Smooth muscle cell (in vitro differentiated cells): ENCODE results near the gene PPP4R2. TPM values are rescaled to one million over a fixed set of nuclear protein-coding genes. Genes with fewer than 3 reads are reported as not detected.

Source experiments
- DNase-seq: peaks from one replicate; lab custom pipeline; 2025; ENCODE audit not compliant: unreplicated experiment; lab: John Stamatoyannopoulos, UW
- H2AFZ ChIP-seq: fragments of 200-600 bp; sonication (generic); 2 replicates; pipeline ENCODE4 v1.6.0; 2016; ENCODE audit warnings: antibody characterized with exemption, low read depth, mild to moderate bottlenecking
- H3F3A ChIP-seq: fragments of 200-600 bp; sonication (generic); 2 replicates; pipeline ENCODE4 v1.6.0; 2017; ENCODE audit warnings: antibody characterized with exemption, low read depth
- H3K27ac ChIP-seq: fragments of 200-600 bp; sonication (generic); 2 replicates; pipeline ENCODE4 v1.5.1; 2016; ENCODE audit warnings: low read depth, mild to moderate bottlenecking
- H3K27me3 ChIP-seq: fragments of 200-600 bp; sonication (generic); 2 replicates; pipeline ENCODE4 v1.6.1; 2016; ENCODE audit warnings: low read depth, mild to moderate bottlenecking
- H3K36me3 ChIP-seq: fragments of 200-600 bp; sonication (generic); 2 replicates; pipeline ENCODE4 v1.5.1; 2016; ENCODE audit warnings: low read depth
- H3K4me1 ChIP-seq: fragments of 200-600 bp; sonication (generic); 2 replicates; pipeline ENCODE4 v1.5.1; 2016; ENCODE audit warnings: low read depth
- H3K4me2 ChIP-seq: fragments of 200-600 bp; sonication (generic); 2 replicates; pipeline ENCODE4 v1.6.0; 2016; ENCODE audit warnings: mild to moderate bottlenecking
- H3K4me3 ChIP-seq: fragments of 200-600 bp; sonication (generic); 2 replicates; pipeline ENCODE4 v1.5.1; 2016; ENCODE audit warnings: mild to moderate bottlenecking
- H3K79me2 ChIP-seq: fragments of 200-600 bp; sonication (generic); 2 replicates; pipeline ENCODE4 v1.6.0; 2016; ENCODE audit warnings: low read depth, mild to moderate bottlenecking
- H3K9ac ChIP-seq: fragments of 200-600 bp; sonication (generic); 2 replicates; pipeline ENCODE4 v1.6.0; 2016; ENCODE audit warnings: low read depth
- H3K9me3 ChIP-seq: fragments of 200-600 bp; sonication (generic); replicated peaks from 2 replicates; pipeline ENCODE4 v1.5.1; 2016; ENCODE audit warnings: low read depth
- H4K20me1 ChIP-seq: fragments of 200-600 bp; sonication (generic); 2 replicates; pipeline ENCODE4 v1.6.0; 2016; ENCODE audit warnings: low read depth
- WGBS: methylation state at CpG from one replicate; pipeline ENCODE4 v1.1.7; 2016; ENCODE audit warnings: low lambda C conversion rate; 5-methylcytosine and 5-hydroxymethylcytosine counted together
- polyA plus RNA-seq: library from polyadenylated mRNA; unstranded; fragments of >200 nt; fragmentation: Nextera tagmentation; extraction: Ambion mirVana; gene quantifications from 2 replicates; pipeline ENCODE4 v1.2.1, GENCODE V29; 2016
- total RNA-seq: library from RNA; depleted of rRNA; stranded (reverse); fragments of >200 nt; gene quantifications from 2 replicates; pipeline ENCODE4 v1.2.3, GENCODE V29; 2014
- TF ChIP-seq, protein P1 (sequence below): fragments of 200-600 bp; sonication (generic); IDR thresholded peaks from 2 replicates; pipeline ENCODE4 v1.5.1; 2017; ENCODE audit warnings: borderline replicate concordance, mild to moderate bottlenecking, antibody characterized with exemption; ENCODE audit not compliant: insufficient read depth, poor library complexity, severe bottlenecking

PPP4R2 gene
- total and polyA plus RNA-seq, 2 experiments from 2014 or later = 34.6 to 52.2 TPM

DNA sequence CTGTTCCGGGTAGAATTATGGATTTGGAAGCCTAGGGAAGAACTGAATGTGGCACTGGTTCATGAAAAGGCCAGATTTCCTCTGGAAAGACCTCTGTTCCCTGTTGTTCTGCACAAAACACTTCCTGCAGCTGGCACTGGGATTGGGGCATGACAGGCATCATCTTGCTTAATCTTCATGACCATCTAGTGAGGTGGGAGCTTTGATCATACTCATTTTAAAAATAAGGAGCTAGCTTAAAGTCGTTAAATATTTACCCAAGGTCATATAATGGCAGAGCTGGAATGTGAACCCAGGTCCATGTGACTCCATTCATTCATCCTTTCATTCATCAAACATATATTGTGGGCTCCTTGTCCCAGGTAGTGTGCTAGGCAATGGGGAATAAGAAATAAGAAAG lies 105.3 kb downstream of the PPP4R2 start:
- no peak overlapping the region for H3K4me3 ChIP-seq
- DNase-seq = no peak
- H3K27me3 ChIP-seq = no peaks in the 10 kb centered on the region
- H3K9me3 ChIP-seq = no peaks in the 10 kb centered on the region
- no peaks in the 10 kb centered on the region for H3F3A ChIP-seq
- TF ChIP-seq, protein P1, sequence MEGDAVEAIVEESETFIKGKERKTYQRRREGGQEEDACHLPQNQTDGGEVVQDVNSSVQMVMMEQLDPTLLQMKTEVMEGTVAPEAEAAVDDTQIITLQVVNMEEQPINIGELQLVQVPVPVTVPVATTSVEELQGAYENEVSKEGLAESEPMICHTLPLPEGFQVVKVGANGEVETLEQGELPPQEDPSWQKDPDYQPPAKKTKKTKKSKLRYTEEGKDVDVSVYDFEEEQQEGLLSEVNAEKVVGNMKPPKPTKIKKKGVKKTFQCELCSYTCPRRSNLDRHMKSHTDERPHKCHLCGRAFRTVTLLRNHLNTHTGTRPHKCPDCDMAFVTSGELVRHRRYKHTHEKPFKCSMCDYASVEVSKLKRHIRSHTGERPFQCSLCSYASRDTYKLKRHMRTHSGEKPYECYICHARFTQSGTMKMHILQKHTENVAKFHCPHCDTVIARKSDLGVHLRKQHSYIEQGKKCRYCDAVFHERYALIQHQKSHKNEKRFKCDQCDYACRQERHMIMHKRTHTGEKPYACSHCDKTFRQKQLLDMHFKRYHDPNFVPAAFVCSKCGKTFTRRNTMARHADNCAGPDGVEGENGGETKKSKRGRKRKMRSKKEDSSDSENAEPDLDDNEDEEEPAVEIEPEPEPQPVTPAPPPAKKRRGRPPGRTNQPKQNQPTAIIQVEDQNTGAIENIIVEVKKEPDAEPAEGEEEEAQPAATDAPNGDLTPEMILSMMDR = no peak
- H2AFZ ChIP-seq = no peak overlapping the region
- 90% methylated on average over 2 of the region's 2 CpGs for WGBS
- no peaks in the 10 kb centered on the region for H3K79me2 ChIP-seq
- no peaks in the 10 kb centered on the region for H4K20me1 ChIP-seq
- no peak overlapping the region for H3K27ac ChIP-seq
- H3K9ac ChIP-seq = no peak overlapping the region
- no peaks in the 10 kb centered on the region for H3K4me1 ChIP-seq
- H3K4me2 ChIP-seq = no peak overlapping the region
- H3K36me3 ChIP-seq = no peaks in the 10 kb centered on the region

DNA sequence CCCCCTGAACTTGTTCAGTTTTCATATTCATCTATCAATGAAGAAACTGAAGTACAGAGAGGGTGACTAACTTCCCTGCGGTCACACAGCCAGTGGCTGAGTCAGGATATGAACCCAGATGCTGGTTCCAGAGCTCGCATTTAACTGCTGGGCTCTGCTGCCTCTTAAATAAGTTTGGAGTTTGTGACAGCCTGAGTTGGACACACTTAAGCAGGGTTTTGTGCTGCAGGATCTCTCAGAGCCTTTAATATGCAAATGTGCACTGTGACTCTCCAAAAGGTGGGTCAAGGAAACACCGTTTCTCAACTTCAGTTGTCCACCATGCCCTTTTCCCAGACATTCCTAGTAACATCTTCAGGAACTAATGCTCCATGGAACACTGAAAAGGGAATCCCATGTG lies 110.6 kb downstream of the PPP4R2 start:
- 91% methylated on average over 3 of the region's 3 CpGs for WGBS
- H3K9me3 ChIP-seq = no peaks in the 10 kb centered on the region
- TF ChIP-seq, protein P1 = no peak
- H4K20me1 ChIP-seq = no peaks in the 10 kb centered on the region
- no peaks in the 10 kb centered on the region for H3F3A ChIP-seq
- DNase-seq = no peak
- H3K79me2 ChIP-seq = no peaks in the 10 kb centered on the region
- H3K9ac ChIP-seq = no peak overlapping the region
- no peaks in the 10 kb centered on the region for H3K27me3 ChIP-seq
- H3K36me3 ChIP-seq = no peaks in the 10 kb centered on the region
- no peak overlapping the region for H3K4me2 ChIP-seq
- no peak overlapping the region for H3K4me3 ChIP-seq
- no peak overlapping the region for H2AFZ ChIP-seq
- no peak overlapping the region for H3K27ac ChIP-seq
- H3K4me1 ChIP-seq = no peaks in the 10 kb centered on the region

DNA sequence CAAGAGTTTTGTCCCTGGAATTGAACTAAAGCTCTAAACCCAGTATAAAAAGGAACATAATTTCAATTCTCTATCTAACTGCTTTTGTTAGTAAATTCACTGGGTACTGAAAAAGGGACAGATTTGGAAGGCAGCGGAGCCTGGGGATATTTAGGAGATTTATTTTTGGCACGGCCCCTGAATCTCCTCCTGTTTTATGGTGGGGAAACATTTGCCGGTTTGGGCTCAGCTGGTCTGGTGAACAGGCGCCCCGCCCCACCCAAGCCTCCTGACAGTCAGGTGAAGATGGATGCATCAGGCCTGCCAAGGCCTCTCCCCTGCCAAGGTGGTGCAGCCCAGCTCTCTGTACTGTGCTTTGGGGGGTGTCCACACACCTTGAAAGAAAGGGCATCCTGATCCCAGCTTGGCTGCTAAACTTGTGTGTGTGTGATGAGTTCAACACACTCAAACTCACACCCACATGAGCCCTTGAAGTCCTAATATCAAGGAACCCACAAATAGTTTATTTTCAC lies 111.1 kb downstream of the PPP4R2 start:
- H3K4me2 ChIP-seq = no peak overlapping the region
- H4K20me1 ChIP-seq = no peaks in the 10 kb centered on the region
- no peaks in the 10 kb centered on the region for H3K9me3 ChIP-seq
- no peak overlapping the region for H3K4me3 ChIP-seq
- no peaks in the 10 kb centered on the region for H3K27me3 ChIP-seq
- no peak overlapping the region for H2AFZ ChIP-seq
- 91% methylated on average over 5 of the region's 5 CpGs for WGBS
- H3K36me3 ChIP-seq = no peaks in the 10 kb centered on the region
- DNase-seq = no peak
- no peaks in the 10 kb centered on the region for H3F3A ChIP-seq
- H3K27ac ChIP-seq = no peak overlapping the region
- H3K9ac ChIP-seq = no peak overlapping the region
- H3K79me2 ChIP-seq = no peaks in the 10 kb centered on the region
- H3K4me1 ChIP-seq = no peaks in the 10 kb centered on the region
- TF ChIP-seq, protein P1 = no peak

DNA sequence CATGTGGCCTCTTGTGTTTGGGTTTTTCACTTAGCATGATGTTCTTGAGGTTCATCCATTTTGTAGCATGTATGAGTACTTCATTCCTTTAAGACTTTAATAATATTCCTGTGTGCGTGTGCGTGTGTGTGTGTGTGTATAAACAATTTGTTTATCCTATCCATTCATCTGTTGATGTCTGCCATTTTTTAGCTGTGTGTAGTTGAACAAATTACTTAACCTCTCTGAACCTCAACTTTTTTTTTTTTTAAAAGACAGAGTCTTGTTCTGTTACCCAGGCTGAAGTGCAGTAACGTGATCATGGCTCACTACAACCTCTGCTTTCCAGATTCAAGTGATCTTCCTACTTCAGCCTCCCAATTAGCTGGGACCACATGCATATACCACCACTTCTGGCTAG lies 112.1 kb downstream of the PPP4R2 start:
- Histone ChIP-seq H3K9me3 (no peaks in the 10 kb centered on the region), H3K9ac (no peak overlapping the region), H3K79me2 (no peaks in the 10 kb centered on the region), H3F3A (no peaks in the 10 kb centered on the region), H3K36me3 (no peaks in the 10 kb centered on the region), H4K20me1 (no peaks in the 10 kb centered on the region), H3K4me1 (no peaks in the 10 kb centered on the region), H3K4me2 (no peak overlapping the region), H3K27me3 (no peaks in the 10 kb centered on the region), H3K27ac (no peak overlapping the region), H3K4me3 (no peak overlapping the region), H2AFZ (no peak overlapping the region)
- no peak for DNase-seq
- 98% methylated on average over 3 of the region's 3 CpGs for WGBS
- TF ChIP-seq, protein P1 = no peak
